ENCODE results near the gene KRTAP3-3. TPM values are rescaled to one million over a fixed set of nuclear protein-coding genes. Genes with fewer than 3 reads are reported as not detected.

The KRTAP3-3 gene
- total and polyA plus RNA-seq, 2 of the 8 experiments (the other 6 are each of a cell fraction or from before 2014, with no cell fraction given): not detected

DNA sequence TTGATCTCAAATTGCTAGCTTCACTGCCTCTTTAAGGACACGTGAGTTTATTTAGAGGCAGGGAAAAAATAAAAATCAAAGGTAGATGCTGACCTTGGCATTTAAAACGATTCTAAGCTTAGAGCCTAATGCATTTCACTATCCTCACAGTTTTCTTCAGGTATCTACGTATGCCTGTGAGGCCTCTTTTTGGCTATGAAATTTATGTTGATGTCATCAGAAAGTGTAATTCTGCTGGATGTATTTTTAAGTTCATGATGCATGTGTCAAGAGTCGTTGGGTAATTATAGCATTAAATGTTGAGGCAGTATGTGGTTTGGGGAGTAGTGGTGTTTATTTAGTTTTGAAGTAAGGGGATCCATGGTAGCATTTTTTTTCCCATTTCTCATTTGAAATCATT, 10.0 kb upstream of the KRTAP3-3 start:
- no peak overlapping the region for H2BK5ac ChIP-seq (ENCODE audit: low read depth, low read length)
- H2AFZ ChIP-seq (ENCODE audit: low read length): no peak overlapping the region
- no peak overlapping the region for H4K91ac ChIP-seq (replicated peaks; ENCODE audit: insufficient read length, low read length)
- H3K27me3 ChIP-seq (replicated peaks in 1 of 4; ENCODE audit: control insufficient read depth in 3 of 4, extremely low read depth in 1 of 4, insufficient read depth in 3 of 4, low read length in 3 of 4): no peaks in the 10 kb centered on the region
- H3K18ac ChIP-seq (ENCODE audit: extremely low read depth, low read length): no peak overlapping the region
- H3K4me3 ChIP-seq (ENCODE audit: extremely low read depth in 1 of 4, insufficient read depth in 2 of 4, low read depth in 3 of 4, low read length in 4 of 4): no peak overlapping the region
- H3K4me1 ChIP-seq (replicated peaks in 1 of 4; ENCODE audit: control insufficient read depth in 3 of 4, insufficient read depth in 4 of 4, low read length in 3 of 4): peaks cover 0 to 5% (median 4%) of the 10 kb centered on the region in 4 experiments; a peak in 4 of 7 replicates
- H3K9ac ChIP-seq (replicated peaks in 1 of 4; ENCODE audit: extremely low read depth in 1 of 4, low read depth in 3 of 4, low read length in 3 of 4): no peak overlapping the region
- no peaks in the 10 kb centered on the region for H3K36me3 ChIP-seq (ENCODE audit: control insufficient read depth in 2 of 4, insufficient read depth in 4 of 4, low read length in 3 of 4)
- DNase-seq (ENCODE audit: low read depth in 1 of 2, low spot score in 2 of 2) (no peak), FAIRE-seq (no peak)
- H3K79me2 ChIP-seq (ENCODE audit: control insufficient read depth in 1 of 2, insufficient read depth in 2 of 2, low read length in 2 of 2): no peaks in the 10 kb centered on the region
- H4K20me1 ChIP-seq (replicated peaks in 1 of 2; ENCODE audit: control insufficient read depth in 1 of 2, insufficient read depth in 2 of 2, low read length in 2 of 2): no peaks in the 10 kb centered on the region
- H2BK15ac ChIP-seq (ENCODE audit: low read length): no peak overlapping the region
- no peak overlapping the region for H3K23ac ChIP-seq (ENCODE audit: insufficient read length)
- no peak overlapping the region for H3K14ac ChIP-seq (ENCODE audit: insufficient read length)
- CTCF ChIA-PET (ENCODE audit: partially characterized antibody): no interaction called here
- H2AK5ac ChIP-seq (ENCODE audit: low read depth, low read length): no peak overlapping the region
- no peak overlapping the region for H3K27ac ChIP-seq (ENCODE audit: low read depth, low read length)
- no peak overlapping the region for H2BK20ac ChIP-seq (ENCODE audit: low read length)
- no peaks in the 10 kb centered on the region for H3K79me1 ChIP-seq (ENCODE audit: low read depth, low read length)
- no peak overlapping the region for H2BK120ac ChIP-seq (replicated peaks; ENCODE audit: low read depth, low read length)
- H2BK12ac ChIP-seq (ENCODE audit: low read depth, low read length): no peak overlapping the region
- POLR2A ChIA-PET (ENCODE audit: partially characterized antibody): interaction anchor here (1.1 kb wide), 1 partner anchor 16 kb away, joined by 3 read pairs; no protein-coding TSS in a partner anchor
- H4K5ac ChIP-seq (ENCODE audit: insufficient read length, low read depth, low read length): no peak overlapping the region
- no peak overlapping the region for H3K4ac ChIP-seq (replicated peaks; ENCODE audit: insufficient read length, low read depth, low read length)
- no peaks in the 10 kb centered on the region for H3K23me2 ChIP-seq (ENCODE audit: low read depth, low read length)
- WGBS, 2 experiments (ENCODE audit: extremely low coverage in 1 of 2, insufficient coverage in 1 of 2, insufficient read length in 1 of 2, insufficient replicate concordance in 2 of 2, low coverage in 1 of 2, low lambda C conversion rate in 2 of 2, missing lambda C conversion rate in 1 of 2): 90% methylated on average over 4 of the region's 4 CpGs; no CpG with 5 or more reads in 1 of the 2 experiments
- H4K8ac ChIP-seq (ENCODE audit: extremely low read depth, insufficient read depth, low read length): no peak overlapping the region
- no peaks in the 10 kb centered on the region for H3K9me3 ChIP-seq (ENCODE audit: insufficient read depth in 2 of 2, low read depth in 1 of 2, low read length in 1 of 2)
- no peak overlapping the region for H3K4me2 ChIP-seq (ENCODE audit: insufficient read depth in 1 of 2, low read depth in 2 of 2, low read length in 2 of 2)
- H3K56ac ChIP-seq (replicated peaks; ENCODE audit: insufficient read length, low read depth, low read length): no peak overlapping the region
- TF ChIP-seq SP4 (IDR thresholded peaks at IDR 0.05; ENCODE audit: low read length) (no peak), GABPA (IDR thresholded peaks at IDR 0.05; ENCODE audit: borderline replicate concordance, insufficient read depth, low read length) (no peak), POLR2A (IDR thresholded peaks at IDR 0.05; ENCODE audit: control extremely low read depth in 1 of 2, low read depth in 2 of 2, low read length in 2 of 2) (no peak), YY1 (IDR thresholded peaks at IDR 0.05; ENCODE audit: low read depth, low read length) (no peak), JUND (IDR thresholded peaks at IDR 0.05; ENCODE audit: low read length) (no peak), NANOG (IDR thresholded peaks at IDR 0.05; ENCODE audit: insufficient read depth, low read depth, low read length, poor library complexity, severe bottlenecking) (no peak), KDM4A (IDR thresholded peaks at IDR 0.05; ENCODE audit: low read depth, low read length, severe bottlenecking) (no peak), POLR2AphosphoS5 (IDR thresholded peaks at IDR 0.05; ENCODE audit: low read depth, low read length) (no peak), POU5F1 (IDR thresholded peaks at IDR 0.05; ENCODE audit: low read depth, low read length) (no peak), KDM5A (IDR thresholded peaks at IDR 0.05; ENCODE audit: low read length) (no peak), CBX5 (IDR thresholded peaks at IDR 0.05; ENCODE audit: low read depth, low read length) (no peak)
- TF ChIP-seq, protein P1, sequence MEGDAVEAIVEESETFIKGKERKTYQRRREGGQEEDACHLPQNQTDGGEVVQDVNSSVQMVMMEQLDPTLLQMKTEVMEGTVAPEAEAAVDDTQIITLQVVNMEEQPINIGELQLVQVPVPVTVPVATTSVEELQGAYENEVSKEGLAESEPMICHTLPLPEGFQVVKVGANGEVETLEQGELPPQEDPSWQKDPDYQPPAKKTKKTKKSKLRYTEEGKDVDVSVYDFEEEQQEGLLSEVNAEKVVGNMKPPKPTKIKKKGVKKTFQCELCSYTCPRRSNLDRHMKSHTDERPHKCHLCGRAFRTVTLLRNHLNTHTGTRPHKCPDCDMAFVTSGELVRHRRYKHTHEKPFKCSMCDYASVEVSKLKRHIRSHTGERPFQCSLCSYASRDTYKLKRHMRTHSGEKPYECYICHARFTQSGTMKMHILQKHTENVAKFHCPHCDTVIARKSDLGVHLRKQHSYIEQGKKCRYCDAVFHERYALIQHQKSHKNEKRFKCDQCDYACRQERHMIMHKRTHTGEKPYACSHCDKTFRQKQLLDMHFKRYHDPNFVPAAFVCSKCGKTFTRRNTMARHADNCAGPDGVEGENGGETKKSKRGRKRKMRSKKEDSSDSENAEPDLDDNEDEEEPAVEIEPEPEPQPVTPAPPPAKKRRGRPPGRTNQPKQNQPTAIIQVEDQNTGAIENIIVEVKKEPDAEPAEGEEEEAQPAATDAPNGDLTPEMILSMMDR (IDR thresholded peaks at IDR 0.05; ENCODE audit: control extremely low read depth in 1 of 3, insufficient read depth in 1 of 3, low read depth in 1 of 3, low read length in 3 of 3): no peak
